Epithelial cell of proximal tubule (primary cell): Measurements from ENCODE around the gene CELSR1. TPM values are rescaled to one million over a fixed set of nuclear protein-coding genes. Genes with fewer than 3 reads are reported as not detected.

Source experiments
- DNase-seq: peaks from one replicate; pipeline ENCODE4 v3.0.0-alpha.2; 2011; ENCODE audit warnings: low read depth
- H3K4me3 ChIP-seq: 2 replicates; pipeline ENCODE4 v1.5.1; 2011; ENCODE audit warnings: low read depth, mild to moderate bottlenecking, low read length
- CTCF ChIP-seq: conservative IDR thresholded peaks from 2 replicates; pipeline ENCODE4 v1.5.1; 2012; ENCODE audit warnings: low read depth, mild to moderate bottlenecking, low read length
- total RNA-seq: library from RNA; depleted of rRNA; stranded (reverse); fragments of >200 nt; gene quantifications from 2 replicates; pipeline ENCODE4 v1.2.3, GENCODE V29; 2015

CELSR1 gene
- total RNA-seq, 1 donor from 2014 or later = 85.0 TPM

- no peak for DNase-seq
- H3K4me3 ChIP-seq = no peak overlapping the region
- no peak for TF ChIP-seq CTCF
Observed at GRCh38 chr22:46351767-46352166, 185.7 kb downstream of the CELSR1 start.

- DNase-seq = no peak
- TF ChIP-seq CTCF = no peak
- H3K4me3 ChIP-seq = no peak overlapping the region
Observed at GRCh38 chr22:46351131-46351735, 186.2 kb downstream of the CELSR1 start.

GRCh38 chr22:46350646-46351045, 186.8 kb downstream of the CELSR1 start:
- no peak for TF ChIP-seq CTCF
- H3K4me3 ChIP-seq = no peak overlapping the region
- no peak for DNase-seq

- TF ChIP-seq CTCF = no peak
- DNase-seq = no peak
- H3K4me3 ChIP-seq = no peak overlapping the region
Observed at GRCh38 chr22:46350121-46350520, 187.3 kb downstream of the CELSR1 start.

- H3K4me3 ChIP-seq = no peak overlapping the region
- no peak for TF ChIP-seq CTCF
- no peak for DNase-seq
Observed at GRCh38 chr22:46349681-46350080, 187.7 kb downstream of the CELSR1 start.

- DNase-seq = no peak
- no peak overlapping the region for H3K4me3 ChIP-seq
- no peak for TF ChIP-seq CTCF
Observed at GRCh38 chr22:46349238-46349637, 188.2 kb downstream of the CELSR1 start.

GRCh38 chr22:46348099-46348695, 189.2 kb downstream of the CELSR1 start:
- no peak for DNase-seq
- H3K4me3 ChIP-seq = no peak overlapping the region
- no peak for TF ChIP-seq CTCF
